IPS-18a (cell line): ENCODE data around the gene GPR32.
"Not testable (repeated sequence)": the region's sequence is repeated elsewhere in the genome, so short reads cannot be mapped to it uniquely, and the experiment has no call there.

Experiments
- H3K27ac ChIP-seq: one replicate; pipeline ENCODE4 v1.5.1; 2013; ENCODE audit warnings: low read length
- H3K27me3 ChIP-seq: one replicate; pipeline ENCODE4 v1.6.1; 2013; ENCODE audit warnings: mild to moderate bottlenecking, low read length; ENCODE audit not compliant: control insufficient read depth, insufficient read depth
- H3K36me3 ChIP-seq: one replicate; pipeline ENCODE4 v1.6.1; 2013; ENCODE audit warnings: low read depth, low read length; ENCODE audit not compliant: control insufficient read depth
- H3K4me1 ChIP-seq: one replicate; pipeline ENCODE4 v1.6.1; 2013; ENCODE audit warnings: low read depth, low read length; ENCODE audit not compliant: control insufficient read depth
- H3K4me3 ChIP-seq: one replicate; pipeline ENCODE4 v1.5.1; 2013; ENCODE audit warnings: low read length
- H3K9ac ChIP-seq: one replicate; pipeline ENCODE4 v1.6.1; 2013; ENCODE audit warnings: mild to moderate bottlenecking, low read length, moderate library complexity
- H3K9me3 ChIP-seq: one replicate; pipeline ENCODE4 v1.6.1; 2013; ENCODE audit warnings: low read depth, low read length; ENCODE audit not compliant: control insufficient read depth

Gene GPR32

GRCh38 chr19:50797429-50797780 is 27.1 kb downstream of the GPR32 start:
- no peak overlapping the region for H3K27ac ChIP-seq
- H3K9ac ChIP-seq = no peak overlapping the region

GRCh38 chr19:50797781-50798658 is 27.8 kb downstream of the GPR32 start:
- Histone ChIP-seq H3K9me3 (no peaks in the 10 kb centered on the region), H3K9ac (no peak overlapping the region), H3K27ac (no peak overlapping the region), H3K4me1 (peaks cover 8% of the 10 kb centered on the region), H3K36me3 (peaks cover 61% of the 10 kb centered on the region), H3K27me3 (no peaks in the 10 kb centered on the region), H3K4me3 (no peak overlapping the region)

More at GRCh38 chr19:50797429-50797780, 27.1 kb downstream of the GPR32 start:
- Histone ChIP-seq H3K27me3 (no peaks in the 10 kb centered on the region), H3K4me1 (peaks cover 4% of the 10 kb centered on the region), H3K9me3 (no peaks in the 10 kb centered on the region), H3K36me3 (peaks cover 57% of the 10 kb centered on the region), H3K4me3 (no peak overlapping the region)

- Histone ChIP-seq H3K27ac (no peak overlapping the region), H3K36me3 (peaks cover 63% of the 10 kb centered on the region), H3K9ac (no peak overlapping the region), H3K4me1 (peaks cover 9% of the 10 kb centered on the region), H3K4me3 (no peak overlapping the region), H3K27me3 (no peaks in the 10 kb centered on the region), H3K9me3 (no peaks in the 10 kb centered on the region)
These were observed 28.6 kb downstream of the GPR32 start for GRCh38 chr19:50798659-50799546.

GRCh38 chr19:50799547-50799851 is 29.2 kb downstream of the GPR32 start:
- Histone ChIP-seq H3K27me3 (no peaks in the 10 kb centered on the region), H3K9ac (no peak overlapping the region), H3K36me3 (peaks cover 63% of the 10 kb centered on the region), H3K4me3 (no peak overlapping the region), H3K27ac (no peak overlapping the region), H3K4me1 (peaks cover 9% of the 10 kb centered on the region), H3K9me3 (no peaks in the 10 kb centered on the region)

- Histone ChIP-seq H3K4me1 (peaks cover 9% of the 10 kb centered on the region), H3K9ac (no peak overlapping the region), H3K27ac (no peak overlapping the region), H3K36me3 (peaks cover 57% of the 10 kb centered on the region), H3K9me3 (no peaks in the 10 kb centered on the region), H3K27me3 (no peaks in the 10 kb centered on the region), H3K4me3 (no peak overlapping the region)
These were observed 30.8 kb downstream of the GPR32 start for GRCh38 chr19:50801107-50801506.

GRCh38 chr19:50803633-50804419 is 33.6 kb downstream of the GPR32 start:
- Histone ChIP-seq H3K27me3 (peaks cover 14% of the 10 kb centered on the region), H3K36me3 (peaks cover 38% of the 10 kb centered on the region), H3K9me3 (no peaks in the 10 kb centered on the region), H3K27ac (peak overlapping the region; percentile 95), H3K4me3 (peak overlapping the region; percentile 99), H3K4me1 (peaks cover 9% of the 10 kb centered on the region), H3K9ac (peak overlapping the region; percentile 98)

- Histone ChIP-seq H3K36me3 (peaks cover 30% of the 10 kb centered on the region), H3K27me3 (peaks cover 18% of the 10 kb centered on the region), H3K4me1 (peaks cover 9% of the 10 kb centered on the region), H3K9me3 (no peaks in the 10 kb centered on the region), H3K27ac (peak overlapping the region; percentile 95), H3K4me3 (peak overlapping the region; percentile 99), H3K9ac (peak overlapping the region; percentile 98)
These were observed 34.4 kb downstream of the GPR32 start for GRCh38 chr19:50804420-50805272.

GRCh38 chr19:50808856-50809255 is 38.6 kb downstream of the GPR32 start:
- Histone ChIP-seq H3K27ac (no peak overlapping the region), H3K36me3 (no peaks in the 10 kb centered on the region), H3K9me3 (no peaks in the 10 kb centered on the region), H3K4me1 (no peaks in the 10 kb centered on the region), H3K9ac (no peak overlapping the region), H3K4me3 (no peak overlapping the region), H3K27me3 (peaks cover 18% of the 10 kb centered on the region)

GRCh38 chr19:50811622-50812238 is 41.5 kb downstream of the GPR32 start:
- not testable (repeated sequence) for H3K9ac ChIP-seq, H3K36me3 ChIP-seq, H3K27ac ChIP-seq, H3K9me3 ChIP-seq, H3K4me1 ChIP-seq, H3K4me3 ChIP-seq
- H3K27me3 ChIP-seq = peaks cover 26% of the 10 kb centered on the region

GRCh38 chr19:50812474-50812873 is 42.2 kb downstream of the GPR32 start:
- H3K9me3 ChIP-seq = no peaks in the 10 kb centered on the region
- H3K36me3 ChIP-seq = no peaks in the 10 kb centered on the region
- no peaks in the 10 kb centered on the region for H3K4me1 ChIP-seq
- H3K27ac ChIP-seq = no peak overlapping the region
- H3K27me3 ChIP-seq = peaks cover 26% of the 10 kb centered on the region
- H3K4me3 ChIP-seq = no peak overlapping the region
- no peak overlapping the region for H3K9ac ChIP-seq
